UCSD-AML1 (cell line): ENCODE measurements around the gene OR8B2.
"Not testable (repeated sequence)": the region's sequence is repeated elsewhere in the genome, so short reads cannot be mapped to it uniquely, and the experiment has no call there.

ENCODE experiments used
- DNase-seq: peaks from one replicate; lab custom pipeline; 2025; ENCODE audit not compliant: unreplicated experiment; lab: John Stamatoyannopoulos, UW

OR8B2 gene, protein sequence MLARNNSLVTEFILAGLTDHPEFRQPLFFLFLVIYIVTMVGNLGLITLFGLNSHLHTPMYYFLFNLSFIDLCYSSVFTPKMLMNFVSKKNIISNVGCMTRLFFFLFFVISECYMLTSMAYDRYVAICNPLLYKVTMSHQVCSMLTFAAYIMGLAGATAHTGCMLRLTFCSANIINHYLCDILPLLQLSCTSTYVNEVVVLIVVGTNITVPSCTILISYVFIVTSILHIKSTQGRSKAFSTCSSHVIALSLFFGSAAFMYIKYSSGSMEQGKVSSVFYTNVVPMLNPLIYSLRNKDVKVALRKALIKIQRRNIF

DNA sequence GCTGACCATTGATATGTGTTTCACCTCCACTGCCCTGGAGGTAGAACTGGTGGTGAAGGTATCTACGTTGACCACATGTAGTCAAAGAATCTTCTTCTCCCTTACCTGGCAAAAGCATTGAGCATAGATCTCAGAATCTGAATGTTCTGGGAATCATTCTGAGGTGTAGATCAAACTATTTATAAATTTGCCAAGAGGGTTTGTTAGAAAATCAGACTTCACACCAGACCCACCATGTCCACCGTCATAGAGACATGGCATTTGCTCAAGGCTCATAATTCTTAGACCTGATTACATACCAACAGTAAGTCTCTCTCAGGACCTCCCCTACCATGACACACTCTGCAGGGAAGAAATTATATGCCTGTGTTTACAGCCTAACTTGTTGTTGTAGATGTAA is at the start of gene OR8B2:
TSS of gene OR8B2 (minus strand) at position 101 of the 400 bp plus-strand sequence. CDS start 1,156 bp downstream, outside the sequence.
- no peak for DNase-seq

DNA sequence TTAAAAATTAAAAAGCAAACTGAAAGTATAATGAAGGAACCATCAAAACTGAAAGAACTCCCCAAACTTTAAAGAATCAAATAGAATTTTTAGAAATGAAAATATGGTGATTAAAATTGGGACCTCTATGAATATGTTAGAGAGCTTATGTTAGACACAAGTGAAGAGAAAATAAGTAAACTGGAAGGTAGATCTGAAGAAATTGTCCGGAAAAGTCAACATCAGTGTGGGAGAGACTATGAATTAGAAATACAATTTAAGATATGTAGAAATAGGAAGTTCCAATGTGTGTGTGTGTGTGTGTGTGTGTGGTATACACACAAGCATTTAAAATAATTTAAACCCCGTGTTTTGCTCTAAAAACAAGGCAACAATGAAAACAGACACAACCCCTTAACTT is 45.3 kb upstream of the OR8B2 start:
- no peak for DNase-seq

DNA sequence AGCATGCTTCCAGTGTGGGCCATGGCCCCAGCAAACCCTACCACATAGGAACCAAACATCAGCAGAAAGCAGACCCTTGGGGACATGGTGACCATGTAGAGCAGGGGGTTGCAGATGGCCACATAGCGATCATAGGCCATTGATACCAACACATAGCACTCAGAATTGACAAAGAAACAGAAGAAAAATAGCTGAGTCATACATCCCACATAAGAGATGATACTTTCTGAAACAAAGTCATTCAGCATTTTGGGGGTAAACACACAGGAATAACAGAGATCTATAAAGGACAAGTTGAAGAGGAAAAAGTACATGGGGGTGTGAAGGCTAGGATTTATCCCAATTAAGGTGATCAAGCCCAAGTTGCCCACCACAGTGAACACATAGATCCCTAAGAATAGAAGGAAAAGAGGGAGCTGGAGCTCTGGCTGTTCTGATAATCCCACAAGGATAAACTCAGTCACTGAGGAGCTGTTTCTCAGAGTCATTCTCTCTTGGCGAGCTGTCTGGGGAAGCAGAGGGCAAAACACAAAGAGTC is 40.2 kb upstream of the OR8B2 start, which contains the start of gene OR8B4:
TSS of gene OR8B4 (minus strand) at position 488 of the 538 bp plus-strand sequence. CDS start at position 488, 0 bp downstream.
- DNase-seq = no peak

DNA sequence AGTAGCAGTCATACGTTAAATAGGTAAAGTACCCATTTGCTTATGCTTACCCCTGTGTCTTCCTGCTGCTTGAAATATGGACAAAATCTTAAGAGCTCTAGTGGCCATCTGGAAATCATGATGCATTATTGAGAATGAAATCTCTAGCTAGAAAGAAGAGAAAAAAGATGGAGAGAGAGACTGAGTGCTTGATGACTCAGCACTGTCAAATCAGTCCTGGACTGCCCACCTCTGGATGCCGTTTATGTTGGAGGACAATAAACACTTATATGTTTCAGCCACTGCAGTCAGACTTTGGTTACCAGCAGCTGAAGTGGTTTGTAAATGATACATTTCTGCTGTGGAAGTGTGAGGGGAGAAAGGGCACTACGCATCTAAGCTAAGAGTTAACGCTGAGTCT is 36.7 kb upstream of the OR8B2 start:
- no peak for DNase-seq

DNA sequence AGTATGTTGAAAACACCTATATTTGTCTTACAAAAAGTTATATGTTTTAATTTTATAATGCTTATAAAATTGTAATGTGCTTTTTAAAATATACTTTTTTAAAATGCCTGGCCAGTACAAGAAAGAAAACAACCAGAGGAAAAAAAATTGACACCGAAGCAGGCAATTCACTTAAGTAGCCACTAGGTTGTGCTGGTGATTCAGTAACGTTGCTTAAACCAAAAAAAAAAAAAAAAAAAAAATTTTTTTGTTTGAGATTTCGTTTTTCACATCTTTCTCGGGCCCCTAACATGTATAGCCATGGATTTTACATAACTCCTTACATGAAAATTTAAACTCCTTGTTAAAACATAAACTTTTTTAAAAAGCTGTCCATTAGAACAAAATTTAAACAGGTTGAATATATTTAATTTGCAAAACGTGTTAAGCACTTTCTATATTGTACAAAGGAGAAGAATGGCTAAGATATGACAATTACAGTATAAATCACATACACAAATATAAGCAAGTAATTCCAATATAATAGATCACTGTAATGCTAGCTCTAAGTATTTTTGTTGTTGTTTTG is 31.1 kb upstream of the OR8B2 start:
- no peak for DNase-seq

DNA sequence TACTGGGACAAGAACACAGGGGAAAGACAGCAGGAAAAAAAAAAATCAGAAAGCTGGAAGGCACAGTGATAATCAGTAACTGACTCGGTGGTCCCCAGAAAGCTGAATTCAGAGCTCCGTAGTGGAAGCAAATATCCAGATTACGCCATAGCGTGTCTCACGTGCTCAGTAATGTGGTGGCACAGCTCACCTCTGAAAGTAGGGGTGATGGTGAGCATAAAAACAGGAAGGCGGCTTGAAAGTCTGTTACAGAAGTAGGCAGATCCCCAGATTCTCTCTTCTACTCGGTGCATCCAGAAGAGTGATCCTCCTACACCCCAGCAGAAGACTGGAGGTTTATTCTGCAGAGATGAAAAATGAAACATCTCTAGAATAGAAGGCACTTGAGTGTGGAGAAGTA is 25.6 kb upstream of the OR8B2 start:
- no peak for DNase-seq

DNA sequence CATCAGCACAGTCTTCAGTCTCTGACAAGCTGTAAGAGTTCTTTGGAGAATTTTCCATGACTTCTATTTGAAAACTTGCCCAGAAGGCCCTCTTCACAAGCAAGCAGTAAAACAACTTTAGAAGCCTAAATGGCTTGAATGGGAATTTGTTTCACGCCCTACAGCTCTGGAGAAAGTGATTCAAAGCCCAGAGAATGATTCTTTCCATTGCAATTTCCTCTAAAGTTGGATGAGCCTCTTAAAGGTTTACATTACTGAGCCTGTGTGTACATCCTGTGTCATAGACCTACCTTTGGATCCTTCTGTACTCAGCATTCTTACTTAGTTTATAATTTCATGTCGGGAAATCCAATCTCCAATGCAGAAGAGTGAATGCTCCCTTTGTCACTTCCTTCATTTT is 21.3 kb upstream of the OR8B2 start:
- DNase-seq = no peak

DNA sequence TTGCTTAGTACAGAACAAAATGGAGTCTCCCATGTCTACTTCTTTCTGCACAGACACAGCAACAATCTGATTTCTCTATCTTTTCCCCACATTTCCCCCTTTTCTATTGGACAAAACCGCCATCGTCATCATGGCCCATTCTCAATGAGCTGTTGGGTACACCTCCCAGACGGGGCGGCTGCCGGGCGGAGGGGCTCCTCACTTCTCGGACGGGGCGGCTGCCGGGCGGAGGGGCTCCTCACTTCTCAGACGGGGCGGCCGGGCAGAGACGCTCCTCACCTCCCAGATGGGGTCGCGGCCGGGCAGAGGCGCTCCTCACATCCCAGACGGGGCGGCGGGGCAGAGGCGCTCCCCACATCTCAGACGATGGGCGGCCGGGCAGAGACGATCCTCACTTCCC is 18.9 kb upstream of the OR8B2 start:
- DNase-seq = not testable (repeated sequence)

DNA sequence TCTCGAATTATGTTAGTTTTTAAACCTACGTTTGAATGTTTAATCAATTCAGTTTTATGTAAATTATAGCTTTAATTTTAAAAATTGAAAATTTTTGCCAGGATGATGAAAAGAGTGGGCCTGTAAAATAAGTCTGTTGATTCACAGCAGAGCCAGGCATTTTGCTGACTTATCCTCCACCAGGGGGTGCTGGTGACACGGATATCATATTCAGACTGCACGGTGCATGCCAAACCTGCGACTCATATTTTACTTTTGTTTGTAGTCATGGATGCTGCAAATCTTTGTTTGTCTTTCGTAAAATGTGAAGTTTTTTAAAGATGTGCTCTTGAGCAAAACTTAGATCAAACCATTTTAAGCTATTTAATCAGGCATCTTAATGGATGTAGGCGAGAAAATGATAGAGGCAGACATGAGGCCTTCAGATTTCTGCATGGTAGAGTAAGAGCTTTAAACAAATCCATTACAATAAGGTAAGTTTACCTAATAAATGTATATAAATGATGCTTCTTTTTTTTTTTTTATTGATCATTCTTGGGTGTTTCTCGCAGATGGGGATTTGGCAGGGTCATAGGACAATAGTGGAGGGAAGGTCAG is 18.1 kb upstream of the OR8B2 start:
- peak; percentile 17 for DNase-seq

DNA sequence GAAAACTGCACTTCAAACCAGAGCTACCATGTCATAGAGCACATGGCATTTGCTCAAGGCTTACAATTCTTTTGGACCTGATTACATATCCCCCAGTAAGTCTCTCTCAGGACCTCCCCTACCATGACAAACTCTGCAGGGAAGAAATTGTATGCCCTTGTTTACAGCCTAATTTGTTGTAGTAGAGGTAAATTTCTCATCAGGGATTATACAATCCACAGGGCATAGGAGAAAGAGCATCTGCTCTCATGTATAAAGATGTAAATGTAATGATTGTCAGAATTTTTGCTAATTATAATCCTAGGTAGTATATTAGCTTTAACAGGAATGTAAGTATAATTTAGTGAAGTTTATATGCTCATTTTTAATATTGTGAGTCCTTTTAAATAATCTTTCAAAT is 14.6 kb upstream of the OR8B2 start, which contains the start of gene OR8B3:
TSS of gene OR8B3 (minus strand) at position 101 of the 400 bp plus-strand sequence. CDS start 1,673 bp downstream, outside the sequence.
- no peak for DNase-seq

DNA sequence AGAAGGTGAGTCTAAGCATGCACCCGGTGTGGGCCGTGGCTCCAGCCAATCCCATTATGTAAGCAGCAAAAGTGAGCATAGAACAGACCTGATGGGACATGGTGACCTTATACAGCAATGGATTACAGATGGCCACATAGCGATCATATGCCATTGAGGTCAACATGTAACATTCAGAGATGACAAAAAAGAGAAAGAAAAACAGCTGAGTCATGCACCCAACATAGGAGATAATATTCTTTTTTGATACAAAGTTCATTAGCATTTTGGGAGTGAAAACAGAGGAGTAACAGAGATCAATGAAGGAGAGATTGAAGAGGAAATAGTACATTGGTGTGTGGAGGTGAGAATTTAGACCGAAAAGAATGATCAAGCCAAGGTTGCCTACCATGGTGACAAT is 12.5 kb upstream of the OR8B2 start:
- not testable (repeated sequence) for DNase-seq

DNA sequence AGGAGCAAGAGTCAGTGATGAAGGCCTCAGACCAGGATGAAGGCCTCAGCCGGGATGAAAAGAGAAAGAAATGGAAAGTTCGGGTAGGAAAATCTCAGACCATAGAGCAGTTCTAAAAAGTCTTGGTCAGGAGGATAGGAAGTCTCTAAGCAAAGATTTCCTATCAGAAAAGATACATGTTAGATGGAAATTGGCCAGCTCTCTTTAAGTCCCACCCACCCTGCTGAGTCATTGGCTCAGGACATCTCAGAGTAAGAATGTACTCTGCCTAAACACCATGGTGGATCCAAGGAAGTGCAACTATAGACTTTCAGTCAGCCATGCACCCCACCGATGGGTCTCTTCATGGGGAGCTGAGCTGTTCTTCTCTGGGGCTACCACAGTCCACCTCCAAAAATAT is 10.1 kb upstream of the OR8B2 start:
- no peak for DNase-seq

DNA sequence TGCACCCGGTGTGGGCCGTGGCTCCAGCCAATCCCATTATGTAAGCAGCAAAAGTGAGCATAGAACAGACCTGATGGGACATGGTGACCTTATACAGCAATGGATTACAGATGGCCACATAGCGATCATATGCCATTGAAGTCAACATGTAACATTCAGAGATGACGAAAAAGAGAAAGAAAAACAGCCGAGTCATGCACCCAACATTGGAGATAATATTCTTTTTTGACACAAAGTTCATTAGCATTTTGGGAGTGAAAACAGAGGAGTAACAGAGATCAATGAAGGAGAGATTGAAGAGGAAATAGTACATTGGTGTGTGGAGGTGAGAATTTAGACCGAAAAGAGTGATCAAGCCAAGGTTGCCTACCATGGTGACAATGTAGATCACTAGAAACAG is 1.4 kb downstream of the OR8B2 start:
- not testable (repeated sequence) for DNase-seq

DNA sequence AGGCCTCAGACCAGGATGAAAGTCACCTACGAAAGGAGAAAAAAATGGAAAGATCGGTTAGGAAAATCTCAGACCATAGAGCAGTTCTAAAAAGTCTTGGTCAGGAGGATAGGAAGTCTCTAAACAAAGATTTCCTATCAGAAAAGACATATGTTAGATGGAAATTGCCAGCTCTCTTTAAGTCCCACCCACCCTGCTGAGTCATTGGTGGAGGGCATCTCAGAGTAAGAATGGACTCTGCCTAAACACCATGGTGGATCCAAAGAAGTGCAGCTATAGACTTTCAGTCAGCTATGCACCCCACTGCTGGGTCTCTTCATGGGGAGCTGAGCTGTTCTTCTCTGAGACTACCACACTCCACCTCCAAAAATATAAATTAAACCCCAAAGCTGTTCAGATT is 3.7 kb downstream of the OR8B2 start:
- no peak for DNase-seq

DNA sequence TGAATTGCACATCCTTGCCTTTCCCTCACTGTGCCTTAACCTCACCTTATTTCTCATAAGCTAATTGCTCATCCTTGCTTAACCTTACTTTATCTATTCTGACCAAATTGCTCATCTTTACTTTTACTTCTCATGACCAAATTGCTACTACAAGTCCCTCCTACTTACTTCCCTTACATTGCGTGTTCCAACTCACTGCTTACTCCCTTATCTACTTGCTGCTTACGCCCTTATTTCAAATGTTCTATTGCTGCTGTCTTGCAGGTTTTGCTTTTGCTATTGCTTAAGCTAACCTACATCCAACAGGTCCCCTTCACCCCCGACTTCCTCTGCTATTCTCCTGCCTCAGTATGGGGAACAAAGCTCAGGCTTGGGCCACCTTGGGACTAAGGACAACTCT is 8.0 kb downstream of the OR8B2 start:
- no peak for DNase-seq

DNA sequence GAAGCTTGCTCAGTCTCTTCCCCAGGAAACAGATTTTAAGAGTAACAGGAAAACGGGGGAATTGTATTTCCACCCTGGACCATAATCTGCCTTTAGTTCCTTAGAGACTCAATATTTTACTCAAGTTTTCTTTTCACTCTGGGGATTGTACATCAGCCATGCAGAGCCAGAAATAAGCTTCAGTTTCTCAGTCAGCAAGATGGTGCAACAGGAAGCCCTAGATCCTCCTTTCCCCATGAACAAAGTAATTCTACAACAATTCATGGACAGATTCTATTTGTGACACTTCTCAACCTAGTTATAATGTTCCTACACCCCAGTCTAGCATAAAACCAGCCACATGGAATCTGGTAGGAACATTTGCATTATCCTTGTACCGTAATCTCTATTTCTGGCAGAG is 24.7 kb downstream of the OR8B2 start:
- no peak for DNase-seq

DNA sequence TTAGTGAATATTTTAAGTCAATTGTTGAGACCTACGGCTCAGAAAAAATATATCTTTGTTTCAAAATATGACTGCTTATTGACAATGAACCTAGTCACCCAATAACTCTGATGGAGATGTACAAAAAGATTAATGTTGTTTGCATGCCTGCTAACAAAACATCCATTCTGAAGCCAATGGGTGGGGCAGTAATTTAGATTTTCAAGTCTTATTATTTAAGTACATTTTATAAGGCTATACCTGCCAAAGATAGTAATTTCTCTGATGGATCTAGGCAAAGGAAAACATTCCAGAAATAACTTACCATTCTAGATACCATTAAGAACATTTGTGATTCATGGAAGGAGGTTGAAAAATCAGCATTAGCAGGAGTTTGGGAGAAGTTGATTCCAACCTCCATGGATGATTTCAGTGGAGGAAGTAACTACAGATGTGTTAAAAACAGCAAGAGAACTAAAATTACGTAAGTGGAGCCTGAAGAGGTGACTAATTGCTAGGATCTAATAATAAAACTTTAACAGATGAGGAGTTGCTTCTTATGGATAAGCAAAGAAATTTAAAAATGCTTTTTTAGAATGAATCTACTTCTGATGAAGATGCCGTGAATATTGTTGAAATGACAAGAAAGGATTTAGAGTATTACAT is 37.9 kb downstream of the OR8B2 start:
- no peak for DNase-seq

DNA sequence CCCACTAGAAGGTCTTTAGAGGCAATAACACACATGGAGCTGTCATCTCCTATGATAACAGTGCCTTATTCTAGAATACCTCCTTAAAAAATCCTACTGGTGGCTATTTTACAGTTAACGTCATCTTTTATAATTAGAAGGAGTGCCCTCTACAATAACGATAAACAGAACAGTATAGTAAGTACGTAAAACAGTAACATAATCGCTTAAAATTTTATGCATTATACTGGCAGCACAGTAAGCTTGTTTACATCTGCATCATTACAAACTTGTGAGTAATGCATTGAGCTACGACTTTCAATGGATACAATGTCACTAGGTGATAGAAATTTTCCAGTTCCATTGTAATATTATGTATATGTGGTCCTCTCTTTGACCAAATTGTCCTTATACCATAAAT is 40.0 kb downstream of the OR8B2 start:
- DNase-seq = no peak

DNA sequence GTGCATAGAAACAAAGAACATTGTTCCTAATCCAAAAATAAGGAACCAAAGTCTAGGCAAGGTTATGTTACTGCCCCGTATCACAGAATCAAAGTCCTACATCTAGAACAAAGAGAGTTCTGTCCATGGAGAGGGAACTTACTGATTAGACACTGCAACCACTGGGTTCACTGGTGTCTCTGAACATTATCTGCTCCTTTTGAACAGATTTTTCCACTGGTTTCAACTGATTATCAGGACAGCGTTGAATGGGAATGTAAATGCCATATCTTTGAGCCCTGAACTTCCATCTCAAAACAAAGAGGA is 44.2 kb downstream of the OR8B2 start:
- DNase-seq = no peak

DNA sequence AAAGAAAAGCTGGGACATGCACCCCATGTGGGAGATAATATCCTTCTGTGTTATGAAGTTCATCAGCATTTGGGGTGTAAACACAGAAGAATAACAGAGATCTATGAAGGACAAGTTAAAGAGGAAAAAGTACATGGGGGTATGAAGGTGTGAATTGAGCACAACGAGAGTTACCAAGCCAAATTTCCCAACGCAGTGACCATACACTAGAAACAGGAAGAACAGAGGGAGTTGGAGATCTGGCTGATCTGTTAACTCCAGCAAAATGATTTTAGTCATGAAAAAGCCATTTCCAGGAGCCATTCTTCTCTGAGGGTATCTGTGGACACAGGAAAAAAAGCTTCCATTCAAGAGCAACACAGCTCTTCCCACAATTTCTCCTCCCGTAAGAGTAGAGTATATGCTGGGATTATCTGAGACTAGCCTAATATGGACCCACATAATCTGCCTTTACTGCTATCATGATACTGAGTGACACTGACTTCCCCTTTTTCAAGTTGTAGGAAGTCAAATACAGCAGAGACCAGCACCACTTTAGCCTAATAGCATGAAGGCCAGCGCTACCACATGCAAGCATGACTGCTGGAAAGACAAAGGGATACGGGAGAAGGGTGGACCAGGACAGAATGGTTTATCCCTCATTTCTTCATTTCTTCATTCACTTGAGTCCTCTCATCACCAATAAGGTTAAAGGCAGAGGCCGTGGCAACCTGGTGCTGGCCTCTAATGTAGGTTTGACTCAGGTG is 44.7 kb downstream of the OR8B2 start:
- DNase-seq = no peak
